Stimulated activated CD8-positive, alpha-beta memory T cell treated with anti-CD3 and anti-CD28 coated beads, Interleukin-4, amount 100 ng/mL, for 48 hours (primary cell): ENCODE data around the gene PHF13.

ENCODE experiments used
- DNase-seq: peaks from one replicate; pipeline ENCODE4 v3.0.0-alpha.2; 2020

Gene PHF13

DNA sequence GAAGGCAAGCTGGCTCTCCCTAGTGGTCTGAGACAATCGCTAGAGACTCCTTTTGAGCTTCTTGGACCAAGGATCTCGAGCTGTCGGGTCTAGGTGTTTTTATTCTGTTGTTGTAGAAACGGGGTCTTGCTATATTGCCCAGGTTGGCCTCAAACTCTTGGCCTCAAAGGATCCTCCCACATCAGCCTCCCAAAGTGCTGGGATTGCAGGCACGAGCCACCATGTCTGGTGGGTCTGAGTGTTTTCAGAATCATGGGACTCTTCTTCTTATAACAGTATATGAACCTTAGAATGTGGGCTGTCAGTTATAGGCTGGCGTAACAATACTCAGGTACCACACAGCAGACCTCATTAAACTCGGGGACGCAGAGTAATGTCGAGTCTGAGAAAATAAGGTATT, 55.0 kb downstream of the PHF13 start:
- DNase-seq, result no peak

- no peak for DNase-seq
Observed at GRCh38 chr1:6672558-6672957, 59.0 kb downstream of the PHF13 start.
